Vagina (tissue), 2 donors: ENCODE data around the gene DAGLA.

ENCODE experiments used
- POLR2A ChIP-seq, 2 donors: fragments of 450-650 bp; IDR thresholded peaks; one replicate each; pipeline ENCODE4 v1.6.1; 2017; ENCODE audit warnings: antibody characterized with exemption in 2 of 2, mild to moderate bottlenecking in 2 of 2, moderate library complexity in 2 of 2
- POLR2AphosphoS5 ChIP-seq, 2 donors: sonication (generic); formaldehyde crosslinking; IDR thresholded peaks; one replicate each; pipeline ENCODE4 v1.9.0; 2017; ENCODE audit warnings: antibody characterized with exemption in 2 of 2, mild to moderate bottlenecking in 2 of 2, low read depth in 1 of 2; ENCODE audit not compliant: insufficient read depth in 1 of 2
- TF ChIP-seq, protein P1 (sequence below), 3 experiments: fragments of 450-650 bp in 2 of 3; fragments of 200-600 bp in 1 of 3; sonication (generic) in 1 of 3; IDR thresholded peaks; one replicate each; pipeline ENCODE4 v1.5.1; 2017 to 2019; ENCODE audit warnings: antibody characterized with exemption in 3 of 3, mild to moderate bottlenecking in 2 of 3, moderate library complexity in 2 of 3

DNA sequence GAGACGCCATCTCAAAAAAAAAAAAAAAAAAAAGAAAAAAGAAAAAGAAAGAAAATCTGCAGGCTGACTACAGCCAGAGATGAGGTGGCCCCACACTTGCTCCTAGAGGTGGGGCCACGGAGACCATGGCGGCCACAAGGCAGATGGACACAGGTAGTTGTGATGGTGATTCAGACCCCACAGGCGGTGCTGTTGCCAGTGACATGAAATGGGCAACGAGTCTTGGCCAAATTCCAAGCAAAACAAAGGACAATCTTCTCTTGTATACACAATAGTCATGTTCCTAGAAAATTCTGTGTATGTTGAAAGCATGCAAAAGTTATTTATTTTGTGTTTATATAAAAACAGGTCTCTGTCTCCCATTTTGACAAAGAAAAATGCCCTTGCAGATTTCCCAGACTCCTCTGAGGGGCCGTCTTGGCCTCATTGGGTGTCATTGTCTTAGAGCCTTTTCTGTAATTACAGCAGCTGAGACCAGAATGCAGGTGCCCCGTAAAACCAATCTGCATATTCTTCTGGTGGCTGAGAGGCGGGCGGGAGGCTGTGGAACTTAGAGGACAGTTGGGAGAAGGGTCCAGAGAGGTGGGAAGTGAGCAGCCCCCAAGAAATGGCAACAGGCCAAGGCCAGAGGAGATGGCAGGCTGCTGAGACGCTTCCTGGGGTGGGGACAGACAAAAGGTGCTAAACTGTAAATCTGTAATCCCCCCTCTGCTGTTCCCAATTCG lies 22.5 kb upstream of the DAGLA start:
- TF ChIP-seq POLR2AphosphoS5 (IDR thresholded peaks at IDR 0.05; ENCODE audit: insufficient read depth in 1 of 2, low read depth in 1 of 2) (no peak), POLR2A (IDR thresholded peaks at IDR 0.05) (no peak)
- TF ChIP-seq, protein P1, sequence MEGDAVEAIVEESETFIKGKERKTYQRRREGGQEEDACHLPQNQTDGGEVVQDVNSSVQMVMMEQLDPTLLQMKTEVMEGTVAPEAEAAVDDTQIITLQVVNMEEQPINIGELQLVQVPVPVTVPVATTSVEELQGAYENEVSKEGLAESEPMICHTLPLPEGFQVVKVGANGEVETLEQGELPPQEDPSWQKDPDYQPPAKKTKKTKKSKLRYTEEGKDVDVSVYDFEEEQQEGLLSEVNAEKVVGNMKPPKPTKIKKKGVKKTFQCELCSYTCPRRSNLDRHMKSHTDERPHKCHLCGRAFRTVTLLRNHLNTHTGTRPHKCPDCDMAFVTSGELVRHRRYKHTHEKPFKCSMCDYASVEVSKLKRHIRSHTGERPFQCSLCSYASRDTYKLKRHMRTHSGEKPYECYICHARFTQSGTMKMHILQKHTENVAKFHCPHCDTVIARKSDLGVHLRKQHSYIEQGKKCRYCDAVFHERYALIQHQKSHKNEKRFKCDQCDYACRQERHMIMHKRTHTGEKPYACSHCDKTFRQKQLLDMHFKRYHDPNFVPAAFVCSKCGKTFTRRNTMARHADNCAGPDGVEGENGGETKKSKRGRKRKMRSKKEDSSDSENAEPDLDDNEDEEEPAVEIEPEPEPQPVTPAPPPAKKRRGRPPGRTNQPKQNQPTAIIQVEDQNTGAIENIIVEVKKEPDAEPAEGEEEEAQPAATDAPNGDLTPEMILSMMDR (IDR thresholded peaks at IDR 0.05), result no peak
